Mesothelial cell of epicardium (in vitro differentiated cells): ENCODE measurements around the gene GAK. TPM values are rescaled to one million over a fixed set of nuclear protein-coding genes. Genes with fewer than 3 reads are reported as not detected.
A peak's percentile ranks its signal among the peaks of the same experiment; 100 is the strongest.

ENCODE experiments used
- DNase-seq, 2 experiments: peaks; one replicate each; pipeline ENCODE4 v3.0.0; 2021; ENCODE audit warnings: low spot score in 2 of 2; ENCODE audit not compliant: unreplicated experiment in 2 of 2
- H3K27ac Mint-ChIP-seq: 2 replicates; pipeline ENCODE4 v1.8.0; 2021; ENCODE audit warnings: mixed read lengths
- H3K27me3 Mint-ChIP-seq: 2 replicates; pipeline ENCODE4 v1.8.0; 2021; ENCODE audit warnings: low read depth, mixed read lengths
- H3K36me3 Mint-ChIP-seq: 2 replicates; pipeline ENCODE4 v1.8.0; 2021; ENCODE audit warnings: mixed read lengths
- H3K4me1 Mint-ChIP-seq: 2 replicates; pipeline ENCODE4 v1.8.0; 2021; ENCODE audit warnings: mixed read lengths
- H3K4me3 Mint-ChIP-seq: 2 replicates; pipeline ENCODE4 v1.8.0; 2021; ENCODE audit warnings: mild to moderate bottlenecking, moderate library complexity, mixed read lengths
- H3K9me3 Mint-ChIP-seq: 2 replicates; pipeline ENCODE4 v1.8.0; 2021; ENCODE audit warnings: mixed read lengths
- CTCF ChIP-seq: fragments of 200-600 bp; sonication (generic); IDR thresholded peaks from one replicate; pipeline ENCODE4 v1.5.0; 2021; ENCODE audit warnings: antibody characterized with exemption; ENCODE audit not compliant: unreplicated experiment
- total RNA-seq: library from RNA; stranded (reverse); gene quantifications from 3 replicates; pipeline ENCODE4 v1.2.1, GENCODE V29; 2021

The GAK gene
- total RNA-seq, 1 donor from 2014 or later = 114 TPM

DNA sequence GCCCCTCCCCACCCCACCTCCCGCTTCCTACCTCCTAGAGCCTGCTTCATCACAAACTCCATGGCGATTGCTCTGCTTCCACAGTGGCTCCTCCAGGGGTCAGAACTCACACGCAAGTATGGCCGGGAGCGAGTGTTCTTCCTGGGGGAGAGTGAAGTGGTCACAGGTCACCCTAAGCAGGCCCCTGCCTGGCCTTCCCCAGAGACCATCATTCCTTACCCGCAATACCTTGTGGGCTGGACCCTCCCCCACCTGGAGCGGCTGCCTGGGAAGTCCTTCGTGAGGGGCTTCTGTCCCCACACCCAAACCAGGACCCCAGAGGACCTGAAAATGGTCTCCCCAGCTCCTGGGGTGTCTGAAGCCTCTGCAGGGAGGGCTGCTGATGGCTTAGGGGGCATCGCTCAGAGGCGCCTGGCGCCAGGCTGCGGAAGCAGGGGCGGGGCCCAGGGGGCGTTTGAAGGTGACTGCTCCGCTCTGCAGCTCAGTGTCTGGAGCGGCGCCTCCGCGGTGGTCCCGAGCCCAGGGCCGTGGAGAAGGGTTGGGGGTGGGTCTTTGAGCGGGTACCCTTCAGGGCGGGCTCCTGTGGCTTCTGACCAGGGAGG is 107.6 kb downstream of the GAK start:
- H3K27me3 Mint-ChIP-seq = peaks cover 85% of the 10 kb centered on the region
- DNase-seq = no peak
- H3K9me3 Mint-ChIP-seq = no peaks in the 10 kb centered on the region
- H3K4me3 Mint-ChIP-seq = peak overlapping the region; percentile 49
- no peak for TF ChIP-seq CTCF
- no peaks in the 10 kb centered on the region for H3K36me3 Mint-ChIP-seq
- peaks cover 6% of the 10 kb centered on the region for H3K4me1 Mint-ChIP-seq
- no peak overlapping the region for H3K27ac Mint-ChIP-seq

- Mint-ChIP-seq H3K4me1 (peaks cover 6% of the 10 kb centered on the region), H3K4me3 (no peak overlapping the region), H3K27me3 (peaks cover 85% of the 10 kb centered on the region), H3K36me3 (no peaks in the 10 kb centered on the region), H3K9me3 (no peaks in the 10 kb centered on the region), H3K27ac (no peak overlapping the region)
- DNase-seq = no peak
- TF ChIP-seq CTCF = no peak
Observed at GRCh38 chr4:823761-824460, 108.2 kb downstream of the GAK start.

GRCh38 chr4:823176-823760 is 108.8 kb downstream of the GAK start:
- DNase-seq = no peak
- H3K4me3 Mint-ChIP-seq = no peak overlapping the region
- TF ChIP-seq CTCF = no peak
- H3K4me1 Mint-ChIP-seq = peaks cover 6% of the 10 kb centered on the region
- H3K27me3 Mint-ChIP-seq = peaks cover 85% of the 10 kb centered on the region
- no peak overlapping the region for H3K27ac Mint-ChIP-seq
- no peaks in the 10 kb centered on the region for H3K36me3 Mint-ChIP-seq
- no peaks in the 10 kb centered on the region for H3K9me3 Mint-ChIP-seq

DNA sequence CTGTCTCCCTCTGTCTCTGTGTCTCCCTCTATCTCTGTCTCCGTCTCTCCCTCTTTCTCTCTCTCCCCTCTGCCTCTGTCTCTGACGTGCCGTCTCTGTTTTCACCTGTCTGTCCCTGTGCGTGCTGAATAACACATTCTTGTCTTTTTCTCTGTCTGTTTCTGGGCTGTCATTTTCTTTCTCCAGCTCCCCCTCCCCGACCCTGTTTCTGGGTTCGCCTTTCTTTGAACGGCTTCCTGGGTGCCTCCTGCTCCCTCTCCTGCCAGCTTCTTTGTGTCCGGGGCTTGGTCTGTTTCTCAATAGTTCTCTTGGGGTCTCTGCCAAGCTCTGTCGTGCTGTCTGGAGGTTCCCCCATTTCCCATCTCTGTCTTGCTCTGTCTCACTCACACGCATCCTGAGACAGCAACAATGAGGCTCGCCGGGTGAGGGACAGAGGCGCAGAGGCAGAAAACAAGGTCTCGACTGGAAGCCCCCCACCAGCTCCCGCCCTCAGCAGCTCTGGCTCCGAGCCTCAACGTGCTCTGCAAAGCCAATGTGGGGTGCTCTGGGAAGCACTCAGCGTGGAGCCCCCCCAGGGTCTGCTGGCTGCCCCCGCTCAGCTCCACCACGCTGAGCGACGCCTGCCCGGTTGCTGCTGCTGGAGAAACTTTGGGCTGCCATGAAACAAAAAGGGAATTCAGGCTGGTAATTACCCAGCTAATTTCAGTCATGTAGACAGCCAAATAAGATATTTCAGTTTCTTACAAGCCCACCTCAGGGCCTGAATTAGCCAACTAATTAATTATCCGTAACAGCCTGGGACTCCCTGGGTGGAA is 109.5 kb downstream of the GAK start:
- Mint-ChIP-seq H3K27me3 (peaks cover 81% of the 10 kb centered on the region), H3K4me3 (no peak overlapping the region), H3K27ac (no peak overlapping the region), H3K36me3 (no peaks in the 10 kb centered on the region), H3K9me3 (no peaks in the 10 kb centered on the region), H3K4me1 (peaks cover 1% of the 10 kb centered on the region)
- no peak for DNase-seq
- no peak for TF ChIP-seq CTCF

- H3K27me3 Mint-ChIP-seq = peaks cover 82% of the 10 kb centered on the region
- H3K4me3 Mint-ChIP-seq = no peak overlapping the region
- no peak overlapping the region for H3K27ac Mint-ChIP-seq
- no peaks in the 10 kb centered on the region for H3K9me3 Mint-ChIP-seq
- H3K4me1 Mint-ChIP-seq = no peaks in the 10 kb centered on the region
- TF ChIP-seq CTCF = no peak
- H3K36me3 Mint-ChIP-seq = no peaks in the 10 kb centered on the region
- DNase-seq = no peak
Observed at GRCh38 chr4:821631-822030, 110.5 kb downstream of the GAK start.
